GM19452 (cell line): ENCODE measurements around the gene WASF2.
"Not testable (repeated sequence)": the region's sequence is repeated elsewhere in the genome, so short reads cannot be mapped to it uniquely, and the experiment has no call there.

Source experiments
- ATAC-seq: cut with Tn5 transposase; IDR thresholded peaks from one replicate; pipeline ENCODE4 v1.9.1; 2021; ENCODE audit not compliant: unreplicated experiment

WASF2 gene

GRCh38 chr1:27521861-27522431 is 32.0 kb upstream of the WASF2 start:
- ATAC-seq = no peak

GRCh38 chr1:27521336-27521831 is 31.4 kb upstream of the WASF2 start:
- ATAC-seq = no peak

- no peak for ATAC-seq
Measured at GRCh38 chr1:27520651-27521050, 30.7 kb upstream of the WASF2 start.

GRCh38 chr1:27519331-27520258 is 29.6 kb upstream of the WASF2 start:
- ATAC-seq = no peak

GRCh38 chr1:27518808-27519207 is 28.8 kb upstream of the WASF2 start:
- ATAC-seq = no peak

- no peak for ATAC-seq
Measured at GRCh38 chr1:27517907-27518718, 28.1 kb upstream of the WASF2 start.

GRCh38 chr1:27517301-27517700 is 27.3 kb upstream of the WASF2 start:
- ATAC-seq = no peak

- ATAC-seq = no peak
Measured at GRCh38 chr1:27515626-27516025, 25.7 kb upstream of the WASF2 start.

GRCh38 chr1:27513958-27514357 is 24.0 kb upstream of the WASF2 start:
- no peak for ATAC-seq

GRCh38 chr1:27513528-27513927 is 23.6 kb upstream of the WASF2 start:
- ATAC-seq = no peak

- no peak for ATAC-seq
Measured at GRCh38 chr1:27509127-27510080, 19.4 kb upstream of the WASF2 start.

GRCh38 chr1:27507960-27508665 is 18.1 kb upstream of the WASF2 start:
- no peak for ATAC-seq

- no peak for ATAC-seq
Measured at GRCh38 chr1:27506703-27507102, 16.7 kb upstream of the WASF2 start.

GRCh38 chr1:27505420-27505680 is 15.4 kb upstream of the WASF2 start:
- ATAC-seq = no peak

- ATAC-seq = no peak
Measured at GRCh38 chr1:27504588-27505419, 14.8 kb upstream of the WASF2 start.

- ATAC-seq = no peak
Measured at GRCh38 chr1:27503844-27504587, 14.0 kb upstream of the WASF2 start.

GRCh38 chr1:27503033-27503432 is 13.1 kb upstream of the WASF2 start:
- no peak for ATAC-seq

- ATAC-seq = not testable (repeated sequence)
Measured at GRCh38 chr1:27501159-27501558, 11.2 kb upstream of the WASF2 start.
